Panc1 (cell line): Measurements from ENCODE around the gene GRAMD1A.

ENCODE experiments used
- POLR2AphosphoS5 ChIP-seq: IDR thresholded peaks from 2 replicates; pipeline ENCODE4 v1.6.1; 2012; ENCODE audit warnings: mild to moderate bottlenecking, low read depth, low read length, moderate library complexity
- TF ChIP-seq, protein P1 (sequence below): fragments of 450-650 bp; IDR thresholded peaks from 2 replicates; pipeline ENCODE4 v1.5.1; 2017; ENCODE audit warnings: mild to moderate bottlenecking

DNA sequence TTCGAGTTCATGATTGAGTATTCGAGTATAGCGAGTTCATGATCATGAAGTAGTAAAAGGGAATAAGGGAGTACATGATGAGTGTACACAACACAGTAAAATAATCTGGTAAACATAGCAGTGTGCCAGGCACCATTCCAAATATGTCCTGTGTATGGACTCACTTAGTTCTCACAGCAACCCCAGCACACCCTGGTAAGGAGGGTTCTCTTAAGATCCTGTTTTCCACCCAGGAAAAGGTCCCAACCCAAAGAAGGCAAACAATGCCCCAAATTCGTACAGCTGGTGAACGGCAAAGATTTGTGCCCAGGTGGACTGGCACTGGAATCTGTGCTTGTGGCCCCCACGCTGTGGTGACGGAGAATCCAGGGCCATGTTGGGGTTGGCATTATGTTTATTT, 62.8 kb downstream of the GRAMD1A start:
- TF ChIP-seq, protein P1, sequence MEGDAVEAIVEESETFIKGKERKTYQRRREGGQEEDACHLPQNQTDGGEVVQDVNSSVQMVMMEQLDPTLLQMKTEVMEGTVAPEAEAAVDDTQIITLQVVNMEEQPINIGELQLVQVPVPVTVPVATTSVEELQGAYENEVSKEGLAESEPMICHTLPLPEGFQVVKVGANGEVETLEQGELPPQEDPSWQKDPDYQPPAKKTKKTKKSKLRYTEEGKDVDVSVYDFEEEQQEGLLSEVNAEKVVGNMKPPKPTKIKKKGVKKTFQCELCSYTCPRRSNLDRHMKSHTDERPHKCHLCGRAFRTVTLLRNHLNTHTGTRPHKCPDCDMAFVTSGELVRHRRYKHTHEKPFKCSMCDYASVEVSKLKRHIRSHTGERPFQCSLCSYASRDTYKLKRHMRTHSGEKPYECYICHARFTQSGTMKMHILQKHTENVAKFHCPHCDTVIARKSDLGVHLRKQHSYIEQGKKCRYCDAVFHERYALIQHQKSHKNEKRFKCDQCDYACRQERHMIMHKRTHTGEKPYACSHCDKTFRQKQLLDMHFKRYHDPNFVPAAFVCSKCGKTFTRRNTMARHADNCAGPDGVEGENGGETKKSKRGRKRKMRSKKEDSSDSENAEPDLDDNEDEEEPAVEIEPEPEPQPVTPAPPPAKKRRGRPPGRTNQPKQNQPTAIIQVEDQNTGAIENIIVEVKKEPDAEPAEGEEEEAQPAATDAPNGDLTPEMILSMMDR = no peak
- no peak for TF ChIP-seq POLR2AphosphoS5
